ENCODE data around the gene LRRTM2. TPM values are rescaled to one million over a fixed set of nuclear protein-coding genes. Genes with fewer than 3 reads are reported as not detected.

LRRTM2 gene
- total RNA-seq, 1 donor from 2014 or later: not detected

DNA sequence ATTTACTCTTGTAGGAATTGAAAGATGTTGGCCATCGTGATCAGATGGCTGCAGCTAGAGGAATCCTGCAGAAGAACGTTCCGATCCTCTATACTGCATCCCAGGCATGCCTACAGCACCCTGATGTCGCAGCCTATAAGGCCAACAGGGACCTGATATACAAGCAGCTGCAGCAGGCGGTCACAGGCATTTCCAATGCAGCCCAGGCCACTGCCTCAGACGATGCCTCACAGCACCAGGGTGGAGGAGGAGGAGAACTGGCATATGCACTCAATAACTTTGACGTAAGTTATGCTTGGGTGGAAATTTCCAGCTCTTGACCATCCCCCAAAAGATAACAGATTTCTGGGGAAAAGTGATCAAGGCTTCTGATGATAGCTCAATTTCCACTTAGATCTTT lies 50.6 kb downstream of the LRRTM2 start:
- Histone ChIP-seq H3K36me3 (peaks cover 40% of the 10 kb centered on the region), H3K4me1 (peaks cover 64% of the 10 kb centered on the region), H3K9me3 (replicated peaks) (no peaks in the 10 kb centered on the region), H3K27me3 (ENCODE audit: low read depth) (no peaks in the 10 kb centered on the region), H3K27ac (replicated peaks) (peak overlapping the region; percentile 32), H3K4me3 (no peak overlapping the region)
- intact Hi-C loops (cut with micrococcal nuclease): no loop called here
- TF ChIP-seq, protein P1, sequence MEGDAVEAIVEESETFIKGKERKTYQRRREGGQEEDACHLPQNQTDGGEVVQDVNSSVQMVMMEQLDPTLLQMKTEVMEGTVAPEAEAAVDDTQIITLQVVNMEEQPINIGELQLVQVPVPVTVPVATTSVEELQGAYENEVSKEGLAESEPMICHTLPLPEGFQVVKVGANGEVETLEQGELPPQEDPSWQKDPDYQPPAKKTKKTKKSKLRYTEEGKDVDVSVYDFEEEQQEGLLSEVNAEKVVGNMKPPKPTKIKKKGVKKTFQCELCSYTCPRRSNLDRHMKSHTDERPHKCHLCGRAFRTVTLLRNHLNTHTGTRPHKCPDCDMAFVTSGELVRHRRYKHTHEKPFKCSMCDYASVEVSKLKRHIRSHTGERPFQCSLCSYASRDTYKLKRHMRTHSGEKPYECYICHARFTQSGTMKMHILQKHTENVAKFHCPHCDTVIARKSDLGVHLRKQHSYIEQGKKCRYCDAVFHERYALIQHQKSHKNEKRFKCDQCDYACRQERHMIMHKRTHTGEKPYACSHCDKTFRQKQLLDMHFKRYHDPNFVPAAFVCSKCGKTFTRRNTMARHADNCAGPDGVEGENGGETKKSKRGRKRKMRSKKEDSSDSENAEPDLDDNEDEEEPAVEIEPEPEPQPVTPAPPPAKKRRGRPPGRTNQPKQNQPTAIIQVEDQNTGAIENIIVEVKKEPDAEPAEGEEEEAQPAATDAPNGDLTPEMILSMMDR (IDR thresholded peaks at IDR 0.05; ENCODE audit: borderline replicate concordance): no peak
- no peak for DNase-seq

DNA sequence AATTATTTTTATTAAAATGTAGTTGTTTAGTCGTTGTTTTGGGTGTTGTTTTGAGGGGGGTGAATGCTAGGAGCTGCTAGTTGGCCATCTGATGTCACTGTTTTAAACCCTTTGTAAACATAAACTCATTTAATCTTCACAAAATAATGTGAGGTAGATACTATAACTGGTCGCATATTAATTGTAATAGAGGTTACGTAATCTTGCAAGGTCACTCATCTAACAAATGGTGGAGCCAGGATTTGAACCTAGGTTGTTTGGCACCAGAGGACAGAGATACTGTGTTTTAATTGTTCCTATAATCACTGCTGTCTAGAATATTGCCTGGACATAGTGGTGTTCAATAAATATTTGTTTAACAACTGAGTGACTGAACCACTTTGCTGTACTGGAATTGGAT lies 54.4 kb downstream of the LRRTM2 start:
- no peak for DNase-seq
- intact Hi-C loops (cut with micrococcal nuclease): no loop called here
- no peaks in the 10 kb centered on the region for H3K9me3 ChIP-seq (replicated peaks)
- H3K36me3 ChIP-seq: peaks cover 7% of the 10 kb centered on the region
- no peak overlapping the region for H3K27ac ChIP-seq (replicated peaks)
- peaks cover 84% of the 10 kb centered on the region for H3K4me1 ChIP-seq
- H3K27me3 ChIP-seq (ENCODE audit: low read depth): no peaks in the 10 kb centered on the region
- TF ChIP-seq, protein P1 (IDR thresholded peaks at IDR 0.05; ENCODE audit: borderline replicate concordance): no peak
- no peak overlapping the region for H3K4me3 ChIP-seq

DNA sequence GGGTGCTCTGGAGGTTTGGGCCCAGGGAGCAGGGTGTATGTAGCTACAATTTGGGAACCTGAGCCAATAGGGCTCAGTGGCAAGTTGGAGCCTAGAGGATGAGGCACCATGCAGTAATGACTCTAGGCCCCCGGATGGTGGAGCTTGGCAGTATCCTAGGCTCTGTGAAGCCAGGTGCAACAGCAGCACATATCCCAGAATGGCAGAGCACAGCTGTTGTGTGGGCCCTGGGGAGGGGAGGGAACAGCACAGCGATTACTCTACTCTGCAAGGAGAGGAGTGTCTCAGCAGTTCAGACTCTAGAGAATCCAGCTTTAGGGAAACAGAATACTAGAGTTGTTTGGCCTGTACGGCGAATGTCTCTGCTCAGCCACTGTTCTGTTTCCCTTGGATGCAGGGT lies 56.1 kb downstream of the LRRTM2 start:
- DNase-seq: no peak
- peaks cover 20% of the 10 kb centered on the region for H3K36me3 ChIP-seq
- TF ChIP-seq, protein P1 (IDR thresholded peaks at IDR 0.05; ENCODE audit: borderline replicate concordance): no peak
- no peaks in the 10 kb centered on the region for H3K9me3 ChIP-seq (replicated peaks)
- H3K27me3 ChIP-seq (ENCODE audit: low read depth): no peaks in the 10 kb centered on the region
- no peak overlapping the region for H3K4me3 ChIP-seq
- intact Hi-C loops (cut with micrococcal nuclease): no loop called here
- H3K4me1 ChIP-seq: peaks cover 68% of the 10 kb centered on the region
- H3K27ac ChIP-seq (replicated peaks): no peak overlapping the region

Other genes with a start within 250 kb of the LRRTM2 start
- gene CTNNA1, start 121.9 kb downstream of the LRRTM2 start, total RNA-seq: 341 TPM